Measurements from ENCODE around the gene TMSB4X. TPM values are rescaled to one million over a fixed set of nuclear protein-coding genes. Genes with fewer than 3 reads are reported as not detected.
"Not testable (repeated sequence)": the region's sequence is repeated elsewhere in the genome, so short reads cannot be mapped to it uniquely, and the experiment has no call there.

The TMSB4X gene
- total RNA-seq, 2 experiments from 2014 or later, result 1,476 to 1,540 TPM

DNA sequence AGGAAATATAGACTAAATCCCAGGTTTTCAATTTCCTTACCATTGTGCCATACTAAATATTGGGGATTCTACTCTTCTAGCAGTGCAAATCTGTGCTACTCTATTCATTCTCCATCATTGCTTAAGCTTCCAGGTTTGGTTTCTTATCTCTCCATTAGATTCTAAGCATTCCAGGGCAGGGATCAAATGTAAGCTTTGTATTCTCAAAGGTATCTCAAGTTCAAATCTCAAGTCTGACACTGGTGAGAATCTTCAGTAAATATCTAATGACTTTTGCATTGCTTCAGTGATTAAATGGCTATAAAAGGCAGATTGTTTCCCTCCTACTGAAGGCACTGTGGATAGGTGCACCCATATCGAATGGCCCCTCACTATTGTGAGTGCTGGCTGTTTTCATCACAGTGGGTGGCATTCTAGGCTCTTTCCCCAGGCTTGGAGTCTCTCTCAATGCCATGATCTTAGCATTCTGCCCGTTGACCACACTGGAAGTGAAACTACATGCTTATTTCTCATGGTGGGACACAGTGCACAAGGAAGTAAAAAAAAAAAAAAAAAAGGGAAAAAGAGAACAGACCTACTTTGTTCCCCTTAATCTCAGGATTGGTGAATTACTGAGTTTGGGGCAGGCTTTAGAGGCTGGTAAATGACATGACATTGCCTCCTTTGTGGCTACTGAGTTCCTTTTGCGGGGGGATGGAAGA is 40.8 kb downstream of the TMSB4X start:
- Histone ChIP-seq H3K9me3 (ENCODE audit: low read length) (no peaks in the 10 kb centered on the region), H3K9me2 (ENCODE audit: insufficient read depth, low read length) (no peaks in the 10 kb centered on the region), H3K4me2 (ENCODE audit: low read length) (no peak overlapping the region), H3K4me3 (ENCODE audit: low read depth, low read length, poor library complexity, severe bottlenecking) (no peak overlapping the region), H4K20me1 (ENCODE audit: insufficient read depth, low read length) (no peaks in the 10 kb centered on the region), H3K36me3 (ENCODE audit: insufficient read depth, low read length) (no peaks in the 10 kb centered on the region), H3K79me2 (ENCODE audit: insufficient read depth, low read depth, low read length) (no peaks in the 10 kb centered on the region), H2AFZ (ENCODE audit: low read length) (no peak overlapping the region), H3K27ac (ENCODE audit: low read depth, low read length, poor library complexity, severe bottlenecking) (no peak overlapping the region), H3K4me1 (ENCODE audit: insufficient read depth, low read length, poor library complexity, severe bottlenecking) (peaks cover 18% of the 10 kb centered on the region)
- no TSS peak for BruUV-seq (replicated peaks)
- no peak for TF ChIP-seq EZH2phosphoT487 (IDR thresholded peaks at IDR 0.05; ENCODE audit: borderline replicate concordance, low read depth, low read length)
- TF ChIP-seq, protein P1, sequence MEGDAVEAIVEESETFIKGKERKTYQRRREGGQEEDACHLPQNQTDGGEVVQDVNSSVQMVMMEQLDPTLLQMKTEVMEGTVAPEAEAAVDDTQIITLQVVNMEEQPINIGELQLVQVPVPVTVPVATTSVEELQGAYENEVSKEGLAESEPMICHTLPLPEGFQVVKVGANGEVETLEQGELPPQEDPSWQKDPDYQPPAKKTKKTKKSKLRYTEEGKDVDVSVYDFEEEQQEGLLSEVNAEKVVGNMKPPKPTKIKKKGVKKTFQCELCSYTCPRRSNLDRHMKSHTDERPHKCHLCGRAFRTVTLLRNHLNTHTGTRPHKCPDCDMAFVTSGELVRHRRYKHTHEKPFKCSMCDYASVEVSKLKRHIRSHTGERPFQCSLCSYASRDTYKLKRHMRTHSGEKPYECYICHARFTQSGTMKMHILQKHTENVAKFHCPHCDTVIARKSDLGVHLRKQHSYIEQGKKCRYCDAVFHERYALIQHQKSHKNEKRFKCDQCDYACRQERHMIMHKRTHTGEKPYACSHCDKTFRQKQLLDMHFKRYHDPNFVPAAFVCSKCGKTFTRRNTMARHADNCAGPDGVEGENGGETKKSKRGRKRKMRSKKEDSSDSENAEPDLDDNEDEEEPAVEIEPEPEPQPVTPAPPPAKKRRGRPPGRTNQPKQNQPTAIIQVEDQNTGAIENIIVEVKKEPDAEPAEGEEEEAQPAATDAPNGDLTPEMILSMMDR (conservative IDR thresholded peaks at IDR 0.05; ENCODE audit: low read length), result no peak
- intact Hi-C loops (cut with micrococcal nuclease; ENCODE audit: unreplicated experiment), result no loop called here
- ChIA-PET CTCF (ENCODE audit: unreplicated experiment) (no interaction called here), POLR2A (interaction anchor here (0.7 kb wide), 1 partner anchor 1229 kb away, joined by 7 read pairs; no protein-coding TSS in a partner anchor)
- no peak for DNase-seq (ENCODE audit: low spot score)

DNA sequence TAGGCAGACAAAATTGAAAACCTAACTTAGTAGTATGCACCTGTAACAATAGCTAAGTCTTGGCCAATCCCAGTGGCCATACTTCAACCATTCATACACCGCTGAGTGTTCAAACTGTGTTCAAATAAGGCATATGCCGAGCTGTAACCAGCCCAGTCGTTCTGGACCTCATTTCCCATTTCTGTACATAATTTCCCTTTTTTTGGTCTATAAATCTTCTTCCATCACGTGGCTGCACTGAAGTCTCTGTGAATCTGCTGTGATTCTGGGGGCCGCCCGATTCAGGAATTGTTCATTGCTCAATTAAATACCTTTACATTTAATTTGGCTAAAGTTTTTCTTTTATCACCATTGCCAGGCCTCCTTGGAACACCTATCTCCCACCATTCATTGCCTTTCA is 41.8 kb downstream of the TMSB4X start:
- H3K9me3 ChIP-seq (ENCODE audit: low read length); intact Hi-C loops (cut with micrococcal nuclease; ENCODE audit: unreplicated experiment); DNase-seq (ENCODE audit: low spot score); H3K4me2 ChIP-seq (ENCODE audit: low read length); H2AFZ ChIP-seq (ENCODE audit: low read length); H3K79me2 ChIP-seq (ENCODE audit: insufficient read depth, low read depth, low read length); H4K20me1 ChIP-seq (ENCODE audit: insufficient read depth, low read length); H3K27ac ChIP-seq (ENCODE audit: low read depth, low read length, poor library complexity, severe bottlenecking); CTCF ChIA-PET (ENCODE audit: unreplicated experiment); H3K36me3 ChIP-seq (ENCODE audit: insufficient read depth, low read length); H3K9me2 ChIP-seq (ENCODE audit: insufficient read depth, low read length); BruUV-seq (replicated peaks); H3K4me3 ChIP-seq (ENCODE audit: low read depth, low read length, poor library complexity, severe bottlenecking): not testable (repeated sequence)
- peaks cover 18% of the 10 kb centered on the region for H3K4me1 ChIP-seq (ENCODE audit: insufficient read depth, low read length, poor library complexity, severe bottlenecking)
- POLR2A ChIA-PET, result interaction anchor here (0.5 kb wide), 1 partner anchor 193 kb away, joined by 3 read pairs; no protein-coding TSS in a partner anchor

DNA sequence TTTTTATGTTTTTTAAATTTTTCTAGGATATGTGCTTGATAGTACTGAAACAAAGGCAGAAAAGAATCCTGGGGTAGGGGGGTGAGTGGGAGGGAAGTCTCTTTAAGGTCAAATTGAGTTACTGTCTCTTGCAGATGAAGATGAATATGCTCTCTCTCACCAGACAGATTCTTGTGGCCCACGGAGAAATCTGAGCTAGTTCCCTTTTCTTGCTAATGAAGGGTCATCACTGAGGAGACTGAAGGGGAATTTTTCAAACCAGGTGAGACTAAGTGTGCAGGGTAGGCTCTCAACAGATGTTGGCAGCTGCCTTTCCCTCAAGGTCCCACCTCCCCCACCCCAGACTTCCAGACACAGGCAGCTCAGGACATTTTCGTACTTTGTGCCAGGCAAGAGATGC is 48.0 kb downstream of the TMSB4X start:
- POLR2A ChIA-PET, result interaction anchor here (1.1 to 1.6 kb wide), 4 partner anchors 9 to 27 kb away, joined by 3 to 5 read pairs (median 4); no protein-coding TSS in a partner anchor
- Histone ChIP-seq H3K27ac (ENCODE audit: low read depth, low read length, poor library complexity, severe bottlenecking) (no peak overlapping the region), H4K20me1 (ENCODE audit: insufficient read depth, low read length) (no peaks in the 10 kb centered on the region), H3K36me3 (ENCODE audit: insufficient read depth, low read length) (no peaks in the 10 kb centered on the region), H2AFZ (ENCODE audit: low read length) (peak overlapping the region; percentile 54; the same call in 1 of the 2 replicates), H3K9me2 (ENCODE audit: insufficient read depth, low read length) (no peaks in the 10 kb centered on the region), H3K9me3 (ENCODE audit: low read length) (no peaks in the 10 kb centered on the region), H3K4me1 (ENCODE audit: insufficient read depth, low read length, poor library complexity, severe bottlenecking) (peaks cover 9% of the 10 kb centered on the region), H3K79me2 (ENCODE audit: insufficient read depth, low read depth, low read length) (no peaks in the 10 kb centered on the region), H3K4me3 (ENCODE audit: low read depth, low read length, poor library complexity, severe bottlenecking) (no peak overlapping the region), H3K4me2 (ENCODE audit: low read length) (no peak overlapping the region)
- no peak for TF ChIP-seq EZH2phosphoT487 (IDR thresholded peaks at IDR 0.05; ENCODE audit: borderline replicate concordance, low read depth, low read length)
- TF ChIP-seq, protein P1 (conservative IDR thresholded peaks at IDR 0.05; ENCODE audit: low read length), result no peak
- BruUV-seq (replicated peaks), result no TSS peak
- intact Hi-C loops (cut with micrococcal nuclease; ENCODE audit: unreplicated experiment), result no loop called here
- peak; percentile 36 for DNase-seq (ENCODE audit: low spot score)
- CTCF ChIA-PET (ENCODE audit: unreplicated experiment), result no interaction called here

Data from OCI-LY7 (cell line).